A549 (cell line): Measurements from ENCODE around the gene HBZ. TPM values are rescaled to one million over a fixed set of nuclear protein-coding genes. Genes with fewer than 3 reads are reported as not detected.
"Not testable (repeated sequence)": the region's sequence is repeated elsewhere in the genome, so short reads cannot be mapped to it uniquely, and the experiment has no call there.

Experiments used
- ATAC-seq, 2 experiments: fragments of 200-7000 bp in 1 of 2; fragments of >200 bp in 1 of 2; cut with Nextera tagmentation in 1 of 2; cut with Tn5 transposase in 1 of 2; 3 replicates each; pipeline versions ENCODE4 v1.8.0 to v1.9.1; 2018 to 2020; ENCODE audit warnings: mild to moderate bottlenecking in 1 of 2, moderate library complexity in 1 of 2
- CTCF ChIA-PET: fragments of 300-600 bp; sonication (Branson Sonifier 250); formaldehyde crosslinking; extraction: SDS; loops from one replicate; lab custom pipeline; 2021; ENCODE audit warnings: antibody characterized with exemption, inconsistent platforms; lab: Yijun Ruan, JAX
- POLR2A ChIA-PET: fragments of 350-600 bp; formaldehyde crosslinking; extraction: SDS; loops from one replicate; lab custom pipeline; 2021; ENCODE audit warnings: antibody characterized with exemption, inconsistent platforms; lab: Yijun Ruan, JAX
- DNase-seq, 2 experiments: peaks; one replicate each; pipeline versions ENCODE4 v3.0.0 to v3.0.0-alpha.2; 2011 to 2016; ENCODE audit warnings: low read depth in 1 of 2, low spot score in 1 of 2
- FAIRE-seq: peaks from 2 replicates; lab custom pipeline; 2011; peaks lifted over from hg19 to GRCh38; lab: Jason Lieb, UNC
- H3K27ac ChIP-seq, 2 experiments: fragments of >200 bp; sonication (Bioruptor Twin); formaldehyde crosslinking; 3 replicates each; pipeline ENCODE4 v1.5.1; 2016 to 2017
- H3K4me1 ChIP-seq: fragments of >200 bp; sonication (Bioruptor Twin); formaldehyde crosslinking; 3 replicates; pipeline ENCODE4 v1.6.1; 2016
- H3K4me2 ChIP-seq: fragments of >200 bp; sonication (Bioruptor Twin); formaldehyde crosslinking; 3 replicates; pipeline ENCODE4 v1.6.1; 2016
- H3K4me3 ChIP-seq: fragments of >200 bp; sonication (Bioruptor Twin); formaldehyde crosslinking; 3 replicates; pipeline ENCODE4 v1.5.1; 2016
- H3K9me3 ChIP-seq: fragments of >200 bp; sonication (Bioruptor Twin); formaldehyde crosslinking; 3 replicates; pipeline ENCODE4 v1.6.1; 2016
- CEBPB ChIP-seq, 2 experiments: fragments of >200 bp in 1 of 2; sonication (Bioruptor Twin) in 1 of 2; formaldehyde crosslinking in 1 of 2; IDR thresholded peaks; 2 replicates each; pipeline ENCODE4 v1.6.1; 2012 to 2016
- CHD2 ChIP-seq: fragments of 150-350 bp; IDR thresholded peaks from 2 replicates; pipeline ENCODE4 v1.6.1; 2014; ENCODE audit warnings: low read length; ENCODE audit not compliant: partially characterized antibody
- EHF ChIP-seq: fragments of 250-450 bp; sonication (Bioruptor Pico); IDR thresholded peaks from 2 replicates; pipeline ENCODE4 v1.5.0; 2020; ENCODE audit warnings: mild to moderate bottlenecking
- EP300 ChIP-seq, 2 experiments: fragments of >200 bp; sonication (Bioruptor Twin); formaldehyde crosslinking; IDR thresholded peaks; 2 replicates in 1 of 2; 3 replicates in 1 of 2; pipeline ENCODE4 v1.6.1; 2016 to 2017
- ESRRA ChIP-seq: fragments of 150-350 bp; IDR thresholded peaks from 2 replicates; pipeline ENCODE4 v1.6.1; 2014; ENCODE audit warnings: mild to moderate bottlenecking, low read length, borderline replicate concordance
- HEYL ChIP-seq: fragments of 250-450 bp; sonication (Bioruptor Pico); IDR thresholded peaks from 2 replicates; pipeline ENCODE4 v1.8.0; 2021; ENCODE audit warnings: mild to moderate bottlenecking, moderate library complexity
- JUN ChIP-seq, 2 experiments: fragments of >200 bp; sonication (Bioruptor Twin); formaldehyde crosslinking; IDR thresholded peaks; 2 replicates in 1 of 2; 3 replicates in 1 of 2; pipeline ENCODE4 v1.6.1; 2016 to 2017
- KDM5A ChIP-seq: fragments of 200-600 bp; sonication (generic); IDR thresholded peaks from 2 replicates; pipeline ENCODE4 v1.6.1; 2016; ENCODE audit warnings: antibody characterized with exemption, mild to moderate bottlenecking
- MAZ ChIP-seq: fragments of 150-350 bp; IDR thresholded peaks from 2 replicates; pipeline ENCODE4 v1.6.1; 2014; ENCODE audit warnings: antibody characterized with exemption, low read depth, low read length, borderline replicate concordance
- NR3C1 ChIP-seq: fragments of >200 bp; sonication (Bioruptor Twin); formaldehyde crosslinking; IDR thresholded peaks from 3 replicates; pipeline ENCODE4 v1.6.1; 2017
- POLR2AphosphoS2 ChIP-seq: conservative IDR thresholded peaks from 2 replicates; pipeline ENCODE4 v1.6.1; 2012; ENCODE audit warnings: low read length, improper control_type of control experiment, inconsistent platforms
- RNF2 ChIP-seq: fragments of 200-600 bp; sonication (generic); IDR thresholded peaks from 2 replicates; pipeline ENCODE4 v1.6.1; 2016; ENCODE audit warnings: low read depth, mild to moderate bottlenecking, antibody characterized with exemption, moderate library complexity, borderline replicate concordance
- TFCP2L1 ChIP-seq: fragments of 250-450 bp; sonication (Bioruptor Pico); IDR thresholded peaks from 2 replicates; pipeline ENCODE4 v1.5.0; 2021; ENCODE audit warnings: mild to moderate bottlenecking
- TP53 ChIP-seq: fragments of 250-450 bp; sonication (Bioruptor Pico); IDR thresholded peaks from 2 replicates; pipeline ENCODE4 v1.5.0; 2021; ENCODE audit warnings: mild to moderate bottlenecking, moderate library complexity
- ZC3H11A ChIP-seq: fragments of 450-650 bp; IDR thresholded peaks from 2 replicates; pipeline ENCODE4 v1.6.1; 2014; ENCODE audit warnings: antibody characterized with exemption, mild to moderate bottlenecking
- WGBS: methylation state at CpG from one replicate; pipeline ENCODE4 v1.1.6; 2017; ENCODE audit errors: missing lambda C conversion rate; 5-methylcytosine and 5-hydroxymethylcytosine counted together
- polyA plus RNA-seq, 4 experiments: library from polyadenylated mRNA; depleted of rRNA in 3 of 4; stranded (reverse); fragments of >200 nt; fragmentation: RNase III in 1 of 4; extraction: RNeasy Plus Mini Kit Qiagen cat#74134 plus additional on column Dnase treatment in 1 of 4; gene quantifications; 2 replicates in 3 of 4; 3 replicates in 1 of 4; pipeline ENCODE4 v1.2.3, GENCODE V29; 2011 to 2017
- TF ChIP-seq, protein P1 (sequence below): fragments of >200 bp; sonication (Bioruptor Twin); formaldehyde crosslinking; IDR thresholded peaks from 2 replicates; pipeline ENCODE4 v1.6.1; 2016
- TF ChIP-seq, protein P2 (sequence below): fragments of >200 bp; sonication (Bioruptor Twin); formaldehyde crosslinking; IDR thresholded peaks from 3 replicates; pipeline ENCODE4 v1.5.1; 2016
- TF ChIP-seq, protein P3 (sequence below): IDR thresholded peaks from 2 replicates; pipeline ENCODE4 v1.6.1; 2012; ENCODE audit warnings: low read depth, borderline replicate concordance
- TF ChIP-seq, protein P4 (sequence below): fragments of 200-600 bp; sonication (generic); IDR thresholded peaks from 2 replicates; pipeline ENCODE4 v1.6.1; 2016; ENCODE audit warnings: antibody characterized with exemption, mild to moderate bottlenecking, moderate library complexity

HBZ gene
- polyA plus RNA-seq, 2 of the 4 experiments (the other 2 are of a cell fraction): not detected

DNA sequence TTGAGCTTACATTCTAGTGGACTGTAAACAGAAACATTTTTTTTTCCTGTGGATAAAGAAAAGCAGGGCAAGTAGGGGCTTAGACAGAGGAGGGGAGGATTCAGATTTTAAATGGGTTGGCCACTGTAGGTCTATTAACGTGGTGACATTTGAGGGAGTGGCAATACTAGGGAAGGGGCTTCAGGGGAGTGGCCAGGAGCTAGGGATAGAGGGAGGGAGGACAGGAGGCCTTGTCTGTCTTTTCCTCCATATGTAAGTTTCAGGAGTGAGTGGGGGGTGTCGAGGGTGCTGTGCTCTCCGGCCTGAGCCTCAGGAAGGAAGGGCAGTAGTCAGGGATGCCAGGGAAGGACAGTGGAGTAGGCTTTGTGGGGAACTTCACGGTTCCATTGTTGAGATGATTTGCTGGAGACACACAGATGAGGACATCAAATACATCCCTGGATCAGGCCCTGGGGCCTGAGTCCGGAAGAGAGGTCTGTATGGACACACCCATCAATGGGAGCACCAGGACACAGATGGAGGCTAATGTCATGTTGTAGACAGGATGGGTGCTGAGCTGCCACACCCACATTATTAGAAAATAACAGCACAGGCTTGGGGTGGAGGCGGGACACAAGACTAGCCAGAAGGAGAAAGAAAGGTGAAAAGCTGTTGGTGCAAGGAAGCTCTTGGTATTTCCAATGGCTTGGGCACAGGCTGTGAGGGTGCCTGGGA, 6.8 kb downstream of the HBZ start:
- peak; percentile 22 to 27; a peak in 4 of 6 replicates for ATAC-seq
- no peak for TF ChIP-seq EHF (CRISPR knock-in tag)
- TF ChIP-seq MAZ: no peak
- TF ChIP-seq, protein P1, sequence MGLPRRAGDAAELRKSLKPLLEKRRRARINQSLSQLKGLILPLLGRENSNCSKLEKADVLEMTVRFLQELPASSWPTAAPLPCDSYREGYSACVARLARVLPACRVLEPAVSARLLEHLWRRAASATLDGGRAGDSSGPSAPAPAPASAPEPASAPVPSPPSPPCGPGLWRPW: no peak
- no peak for TF ChIP-seq JUN (IDR thresholded peaks at IDR 0.05)
- TF ChIP-seq RNF2: no peak
- TF ChIP-seq TP53 (CRISPR knock-in tag): no peak
- TF ChIP-seq NR3C1: no peak
- TF ChIP-seq ZC3H11A: no peak
- TF ChIP-seq, protein P2, sequence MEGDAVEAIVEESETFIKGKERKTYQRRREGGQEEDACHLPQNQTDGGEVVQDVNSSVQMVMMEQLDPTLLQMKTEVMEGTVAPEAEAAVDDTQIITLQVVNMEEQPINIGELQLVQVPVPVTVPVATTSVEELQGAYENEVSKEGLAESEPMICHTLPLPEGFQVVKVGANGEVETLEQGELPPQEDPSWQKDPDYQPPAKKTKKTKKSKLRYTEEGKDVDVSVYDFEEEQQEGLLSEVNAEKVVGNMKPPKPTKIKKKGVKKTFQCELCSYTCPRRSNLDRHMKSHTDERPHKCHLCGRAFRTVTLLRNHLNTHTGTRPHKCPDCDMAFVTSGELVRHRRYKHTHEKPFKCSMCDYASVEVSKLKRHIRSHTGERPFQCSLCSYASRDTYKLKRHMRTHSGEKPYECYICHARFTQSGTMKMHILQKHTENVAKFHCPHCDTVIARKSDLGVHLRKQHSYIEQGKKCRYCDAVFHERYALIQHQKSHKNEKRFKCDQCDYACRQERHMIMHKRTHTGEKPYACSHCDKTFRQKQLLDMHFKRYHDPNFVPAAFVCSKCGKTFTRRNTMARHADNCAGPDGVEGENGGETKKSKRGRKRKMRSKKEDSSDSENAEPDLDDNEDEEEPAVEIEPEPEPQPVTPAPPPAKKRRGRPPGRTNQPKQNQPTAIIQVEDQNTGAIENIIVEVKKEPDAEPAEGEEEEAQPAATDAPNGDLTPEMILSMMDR: no peak
- no peak for TF ChIP-seq POLR2AphosphoS2
- no peak for TF ChIP-seq HEYL
- TF ChIP-seq, protein P3, sequence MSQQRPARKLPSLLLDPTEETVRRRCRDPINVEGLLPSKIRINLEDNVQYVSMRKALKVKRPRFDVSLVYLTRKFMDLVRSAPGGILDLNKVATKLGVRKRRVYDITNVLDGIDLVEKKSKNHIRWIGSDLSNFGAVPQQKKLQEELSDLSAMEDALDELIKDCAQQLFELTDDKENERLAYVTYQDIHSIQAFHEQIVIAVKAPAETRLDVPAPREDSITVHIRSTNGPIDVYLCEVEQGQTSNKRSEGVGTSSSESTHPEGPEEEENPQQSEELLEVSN: no peak
- TF ChIP-seq CEBPB (IDR thresholded peaks at IDR 0.05): no peak
- no peak for TF ChIP-seq EP300 (IDR thresholded peaks at IDR 0.05)
- TF ChIP-seq CHD2: no peak
- no peak for TF ChIP-seq ESRRA
- TF ChIP-seq, protein P4, sequence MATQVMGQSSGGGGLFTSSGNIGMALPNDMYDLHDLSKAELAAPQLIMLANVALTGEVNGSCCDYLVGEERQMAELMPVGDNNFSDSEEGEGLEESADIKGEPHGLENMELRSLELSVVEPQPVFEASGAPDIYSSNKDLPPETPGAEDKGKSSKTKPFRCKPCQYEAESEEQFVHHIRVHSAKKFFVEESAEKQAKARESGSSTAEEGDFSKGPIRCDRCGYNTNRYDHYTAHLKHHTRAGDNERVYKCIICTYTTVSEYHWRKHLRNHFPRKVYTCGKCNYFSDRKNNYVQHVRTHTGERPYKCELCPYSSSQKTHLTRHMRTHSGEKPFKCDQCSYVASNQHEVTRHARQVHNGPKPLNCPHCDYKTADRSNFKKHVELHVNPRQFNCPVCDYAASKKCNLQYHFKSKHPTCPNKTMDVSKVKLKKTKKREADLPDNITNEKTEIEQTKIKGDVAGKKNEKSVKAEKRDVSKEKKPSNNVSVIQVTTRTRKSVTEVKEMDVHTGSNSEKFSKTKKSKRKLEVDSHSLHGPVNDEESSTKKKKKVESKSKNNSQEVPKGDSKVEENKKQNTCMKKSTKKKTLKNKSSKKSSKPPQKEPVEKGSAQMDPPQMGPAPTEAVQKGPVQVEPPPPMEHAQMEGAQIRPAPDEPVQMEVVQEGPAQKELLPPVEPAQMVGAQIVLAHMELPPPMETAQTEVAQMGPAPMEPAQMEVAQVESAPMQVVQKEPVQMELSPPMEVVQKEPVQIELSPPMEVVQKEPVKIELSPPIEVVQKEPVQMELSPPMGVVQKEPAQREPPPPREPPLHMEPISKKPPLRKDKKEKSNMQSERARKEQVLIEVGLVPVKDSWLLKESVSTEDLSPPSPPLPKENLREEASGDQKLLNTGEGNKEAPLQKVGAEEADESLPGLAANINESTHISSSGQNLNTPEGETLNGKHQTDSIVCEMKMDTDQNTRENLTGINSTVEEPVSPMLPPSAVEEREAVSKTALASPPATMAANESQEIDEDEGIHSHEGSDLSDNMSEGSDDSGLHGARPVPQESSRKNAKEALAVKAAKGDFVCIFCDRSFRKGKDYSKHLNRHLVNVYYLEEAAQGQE: no peak
- TF ChIP-seq KDM5A: no peak
- TF ChIP-seq TFCP2L1 (CRISPR knock-in tag): no peak
- TF ChIP-seq, all 56 proteins: peak for 0
- WGBS: 36% methylated on average over 6 of the region's 6 CpGs

DNA sequence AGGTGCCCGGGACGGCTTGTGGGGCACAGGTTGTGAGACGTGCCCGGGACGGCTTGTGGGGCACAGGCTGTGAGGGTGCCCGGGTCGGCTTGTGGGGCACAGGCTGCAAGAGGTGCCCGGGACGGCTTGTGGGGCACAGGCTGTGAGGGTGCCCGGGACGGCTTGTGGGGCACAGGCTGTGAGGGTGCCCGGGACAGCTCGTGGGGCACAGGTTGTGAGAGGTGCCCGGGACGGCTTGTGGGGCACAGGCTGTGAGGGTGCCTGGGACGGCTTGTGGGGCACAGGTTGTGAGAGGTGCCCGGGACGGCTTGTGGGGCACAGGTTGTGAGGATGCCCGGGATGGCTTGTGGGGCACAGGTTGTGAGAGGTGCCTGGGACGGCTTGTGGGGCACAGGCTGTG, 7.8 kb downstream of the HBZ start:
- H3K4me3 ChIP-seq, H3K4me1 ChIP-seq, H3K9me3 ChIP-seq, H3K4me2 ChIP-seq, FAIRE-seq, POLR2A ChIA-PET, DNase-seq, H3K27ac ChIP-seq, ATAC-seq: not testable (repeated sequence)
- 46% methylated on average over 7 of the region's 20 CpGs for WGBS
- CTCF ChIA-PET: interaction anchor here (0.9 to 1.5 kb wide), 3 partner anchors 48 to 63 kb away, joined by 3 to 7 read pairs (median 5); no protein-coding TSS in a partner anchor

More for the DNA sequence above, 6.8 kb downstream of the HBZ start:
- 0 out of 3 replicates have a peak, but pooled peaks cover 5% of the 10 kb centered on the region for H3K4me1 ChIP-seq
- H3K4me2 ChIP-seq: no peak overlapping the region
- H3K4me3 ChIP-seq: no peak overlapping the region
- CTCF ChIA-PET: interaction anchor here (0.5 to 2.5 kb wide), 8 partner anchors 21 to 62 kb away, joined by 3 to 12 read pairs (median 6); partner anchors contain the start of gene HBQ1
- POLR2A ChIA-PET: no interaction called here
- DNase-seq (no peak), FAIRE-seq (no peak)
- no peaks in the 10 kb centered on the region for H3K9me3 ChIP-seq
- no peak overlapping the region for H3K27ac ChIP-seq
